Measurements from ENCODE around the gene DCAF8L2.
"Not testable (repeated sequence)": the region's sequence is repeated elsewhere in the genome, so short reads cannot be mapped to it uniquely, and the experiment has no call there.

Gene DCAF8L2

DNA sequence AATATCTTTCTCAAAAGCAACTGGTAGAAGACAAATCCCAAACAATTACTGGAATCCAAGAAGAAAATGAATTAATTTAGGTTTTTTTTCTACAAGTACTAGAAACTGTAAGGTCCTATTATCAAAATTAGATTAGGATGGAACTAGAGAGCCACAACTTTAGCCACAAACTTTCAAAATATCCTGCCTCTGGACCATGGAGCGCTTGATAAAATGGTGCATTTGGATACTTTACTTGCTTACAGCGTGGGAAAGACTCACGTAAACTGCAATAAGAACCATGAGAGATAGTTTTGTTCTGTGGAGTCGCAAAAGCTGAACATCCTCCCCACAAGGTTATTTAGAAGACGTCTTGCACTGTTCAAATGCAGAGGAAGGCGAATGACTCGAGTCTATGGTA, at the start of gene DCAF8L2:
Gene DCAF8L2 (plus strand): TSS at position 301 of the 400 bp plus-strand sequence. CDS start 156,552 bp downstream, outside the sequence.
- no peak within 1 kb of the TSS for H3K27ac ChIP-seq
- no peak for DNase-seq (ENCODE audit: low read depth, low spot score)

DNA sequence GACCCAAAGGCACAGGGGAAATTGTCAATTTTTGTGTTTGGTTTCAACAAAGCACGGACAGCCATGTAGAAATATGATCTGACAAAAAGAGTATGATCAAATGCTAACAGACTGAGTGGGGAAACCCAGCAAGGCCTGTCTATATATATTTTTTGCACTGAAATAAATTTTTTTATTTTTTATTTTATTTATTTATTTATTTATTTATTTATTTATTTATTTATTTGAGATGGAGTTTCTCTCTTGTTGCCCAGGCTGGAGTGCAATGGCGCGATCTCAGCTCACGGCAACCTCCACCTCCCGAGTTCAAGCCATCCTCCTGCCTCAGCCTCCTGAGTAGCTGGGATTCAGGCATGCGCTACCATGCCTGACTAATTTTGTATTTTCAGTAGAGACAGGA, 49.0 kb upstream of the DCAF8L2 start:
- H3K27ac ChIP-seq, result not testable (repeated sequence)

DNA sequence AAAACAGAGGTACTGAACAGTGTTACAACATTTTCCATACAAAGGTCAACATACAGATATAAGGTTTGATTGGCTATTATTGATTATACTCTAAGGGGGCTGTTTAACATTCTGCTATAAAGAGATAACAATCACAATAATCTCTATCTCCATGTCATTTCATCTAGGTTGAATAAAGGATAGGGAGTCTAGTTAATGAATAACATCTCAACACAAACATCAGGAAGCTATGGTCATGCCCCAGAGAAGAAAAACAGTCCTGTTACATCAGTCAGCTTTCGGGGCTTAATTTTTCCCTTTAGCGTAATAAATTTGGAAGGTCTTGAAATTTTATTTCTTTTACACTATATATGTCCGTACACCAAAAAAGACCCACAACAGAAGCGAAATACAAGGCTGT, 41.5 kb upstream of the DCAF8L2 start:
- H3K27ac ChIP-seq, result no peak overlapping the region
- no peak for DNase-seq (ENCODE audit: low read depth, low spot score)

More for the DNA sequence above, 49.0 kb upstream of the DCAF8L2 start:
- DNase-seq (ENCODE audit: low read depth, low spot score), result not testable (repeated sequence)

DNA sequence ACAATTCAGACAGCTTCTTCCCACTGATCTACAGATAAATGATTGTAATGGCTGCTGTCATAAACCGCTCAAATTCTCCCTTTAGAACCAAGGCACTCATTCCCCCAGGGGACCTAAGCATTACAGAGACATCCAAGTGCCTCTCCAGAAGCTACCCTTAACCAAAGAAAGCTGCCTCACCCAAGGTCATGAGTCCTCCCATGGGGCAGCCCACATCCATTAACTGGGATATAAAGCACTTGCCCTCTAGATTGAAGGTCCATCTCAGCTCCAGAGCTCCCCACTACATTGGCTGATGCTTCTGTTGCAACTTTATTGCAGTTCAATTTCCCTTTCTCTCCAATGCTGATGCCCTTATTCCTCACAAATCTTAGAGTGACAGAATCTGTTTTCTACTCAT, 40.5 kb upstream of the DCAF8L2 start:
- no peak for DNase-seq (ENCODE audit: low read depth, low spot score)
- H3K27ac ChIP-seq, result no peak overlapping the region

DNA sequence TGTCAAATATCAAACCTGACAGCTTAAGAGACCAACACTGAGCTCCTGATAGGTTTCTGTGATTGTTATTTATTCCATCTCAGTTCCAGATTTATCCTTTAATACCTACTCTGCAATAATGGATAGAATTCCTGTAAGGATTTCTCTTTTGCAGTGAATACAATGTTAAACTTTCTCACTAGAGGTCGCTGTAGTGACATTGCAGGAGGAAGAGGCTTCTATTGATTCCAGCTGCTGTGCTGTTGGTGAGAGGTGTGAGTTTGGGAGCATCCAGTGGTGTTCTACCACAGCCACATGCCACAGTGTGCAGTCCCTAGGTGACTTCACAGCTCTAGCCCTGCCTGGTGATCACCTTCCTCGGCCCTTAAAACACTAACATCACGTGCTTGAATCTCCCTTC, 34.6 kb upstream of the DCAF8L2 start:
- no peak for DNase-seq (ENCODE audit: low read depth, low spot score)
- H3K27ac ChIP-seq, result no peak overlapping the region

DNA sequence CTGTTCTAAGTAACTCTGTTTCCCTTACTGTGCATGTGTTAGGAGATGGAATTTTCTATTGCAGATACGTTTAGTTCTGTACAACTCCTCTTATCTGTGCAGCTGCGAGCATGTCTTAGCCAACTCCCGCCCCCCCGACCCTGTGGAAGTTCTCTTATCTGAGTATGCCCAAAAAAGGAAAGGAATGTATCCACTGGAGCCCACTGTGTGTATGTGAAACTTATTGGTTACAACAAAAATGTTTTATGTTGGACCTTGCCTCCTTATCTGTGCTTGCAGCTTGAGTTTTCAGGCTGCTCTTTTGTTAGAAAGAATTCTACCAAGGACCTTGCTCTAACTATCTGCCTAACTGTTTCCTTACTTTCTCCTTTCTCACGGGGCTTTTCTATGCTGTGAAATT, 24.2 kb upstream of the DCAF8L2 start:
- DNase-seq (ENCODE audit: low read depth, low spot score), result no peak
- no peak overlapping the region for H3K27ac ChIP-seq

DNA sequence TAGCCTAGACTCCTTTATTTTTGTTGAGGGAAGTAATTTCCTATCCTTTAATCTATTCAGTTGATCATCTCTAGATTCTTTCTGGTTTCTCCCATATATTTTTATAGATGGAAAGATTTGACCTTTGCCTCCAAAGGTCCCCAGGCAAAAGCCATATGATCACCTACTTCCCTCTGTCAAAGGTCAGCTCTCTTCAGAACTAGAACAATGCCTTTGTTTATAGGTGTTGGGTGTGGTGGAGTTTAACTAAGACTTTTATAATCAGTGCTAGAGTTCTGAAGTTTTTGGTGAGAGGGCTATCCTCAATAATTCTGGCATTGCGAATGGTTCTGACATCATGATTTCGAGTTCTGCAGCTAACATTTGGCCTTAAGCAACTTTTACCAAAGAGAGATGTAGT, 19.0 kb upstream of the DCAF8L2 start:
- no peak overlapping the region for H3K27ac ChIP-seq

DNA sequence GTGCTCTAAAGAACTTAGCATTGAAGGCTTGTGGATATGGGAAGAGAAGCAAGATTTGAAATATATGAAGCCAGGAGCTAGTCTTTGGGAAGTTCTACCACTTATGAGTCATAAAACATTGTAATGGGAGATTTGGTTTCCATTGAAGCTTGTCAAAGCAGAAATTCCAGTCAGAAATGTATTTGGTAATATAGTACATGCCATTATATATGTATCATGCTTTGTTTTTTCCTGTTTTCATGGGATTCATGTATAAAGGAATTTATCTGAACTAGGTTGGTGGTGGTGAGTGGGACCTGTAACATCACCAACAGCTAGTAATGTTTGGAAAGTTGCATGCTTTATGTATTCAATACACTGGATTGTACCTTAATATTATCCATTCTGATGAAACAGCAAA, 14.6 kb upstream of the DCAF8L2 start:
- no peak for DNase-seq (ENCODE audit: low read depth, low spot score)
- H3K27ac ChIP-seq, result peak overlapping the region; percentile 45

More for the DNA sequence above, 19.0 kb upstream of the DCAF8L2 start:
- DNase-seq (ENCODE audit: low read depth, low spot score), result no peak

DNA sequence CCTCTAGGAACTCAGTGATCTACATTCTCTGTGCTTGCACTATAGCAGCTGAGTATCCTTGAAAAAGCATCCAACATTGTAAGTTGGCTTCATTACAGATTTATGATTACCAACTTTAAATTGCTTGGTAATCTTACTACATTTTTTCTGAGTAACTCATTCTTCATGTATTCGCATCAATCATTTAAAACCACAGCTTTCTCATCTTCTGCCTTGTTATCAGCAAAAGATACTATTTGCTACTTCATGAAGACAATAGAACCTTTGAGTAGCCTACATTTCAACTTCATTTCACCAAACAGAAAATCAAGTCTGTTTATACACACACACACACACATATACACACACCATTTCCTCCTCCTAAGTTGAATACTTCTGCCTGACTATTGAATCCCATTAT, 6.2 kb upstream of the DCAF8L2 start:
- no peak for DNase-seq (ENCODE audit: low read depth, low spot score)

DNA sequence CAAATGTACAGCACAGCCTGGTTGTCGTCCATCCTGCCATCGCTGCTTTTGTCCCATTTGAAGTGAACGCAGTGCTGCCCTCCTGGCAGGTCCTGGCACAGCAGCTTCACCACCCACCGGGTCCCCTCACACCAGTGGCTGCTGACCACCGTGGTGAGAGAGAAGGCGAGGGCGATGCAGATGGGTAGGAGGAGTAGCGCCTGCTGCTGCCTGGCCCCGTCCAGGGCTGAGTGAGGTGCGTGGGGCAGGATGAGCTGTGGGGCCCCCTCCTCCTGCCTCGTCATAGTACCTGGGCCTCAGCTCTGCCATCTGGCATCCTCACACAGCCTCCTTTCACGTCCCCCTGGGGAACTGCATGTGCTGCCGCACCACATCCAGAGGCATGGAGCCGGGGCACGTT, 1.8 kb downstream of the DCAF8L2 start:
- H3K27ac ChIP-seq, result no peak overlapping the region
- no peak for DNase-seq (ENCODE audit: low read depth, low spot score)

More for the DNA sequence above, 6.2 kb upstream of the DCAF8L2 start:
- no peak overlapping the region for H3K27ac ChIP-seq

DNA sequence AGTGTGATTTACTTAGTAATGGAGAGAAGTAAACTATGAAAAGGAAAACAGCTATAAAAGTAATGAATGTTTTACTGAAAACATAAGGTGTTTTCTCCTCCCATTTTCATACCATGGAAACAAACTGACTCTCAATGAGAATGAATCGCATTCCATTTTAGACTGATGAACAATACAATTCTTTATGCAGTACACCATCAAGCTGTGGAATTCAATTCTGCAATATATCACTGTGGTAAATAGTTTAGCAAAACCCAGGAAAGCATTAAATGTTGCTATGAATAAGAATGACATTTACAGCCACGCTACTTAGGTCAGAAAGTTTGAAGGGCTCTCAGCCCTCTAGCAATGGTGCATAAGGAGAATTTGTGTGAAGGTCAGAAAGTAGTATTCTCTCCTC, 7.4 kb downstream of the DCAF8L2 start:
- H3K27ac ChIP-seq, result no peak overlapping the region
- no peak for DNase-seq (ENCODE audit: low read depth, low spot score)

DNA sequence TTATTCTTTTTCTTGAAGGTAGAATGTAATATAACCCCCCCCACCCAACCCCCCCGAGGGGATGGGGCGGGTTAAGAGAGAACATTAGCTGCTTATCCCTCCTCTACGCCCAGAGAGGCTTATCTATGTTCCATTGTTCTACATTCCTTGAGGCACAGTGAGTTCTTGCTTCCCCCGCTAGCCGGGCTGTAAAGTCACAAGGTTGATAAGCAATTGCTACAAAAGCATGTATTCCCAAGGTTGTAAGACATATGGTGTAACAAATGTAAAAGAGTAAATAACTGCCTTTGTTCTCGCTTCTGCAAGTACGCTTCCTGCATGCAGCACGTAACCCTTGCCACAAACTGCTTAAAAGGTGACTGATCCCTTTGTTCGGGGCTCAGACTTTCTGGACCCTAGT, 8.2 kb downstream of the DCAF8L2 start:
- DNase-seq (ENCODE audit: low read depth, low spot score), result no peak
- no peak overlapping the region for H3K27ac ChIP-seq

DNA sequence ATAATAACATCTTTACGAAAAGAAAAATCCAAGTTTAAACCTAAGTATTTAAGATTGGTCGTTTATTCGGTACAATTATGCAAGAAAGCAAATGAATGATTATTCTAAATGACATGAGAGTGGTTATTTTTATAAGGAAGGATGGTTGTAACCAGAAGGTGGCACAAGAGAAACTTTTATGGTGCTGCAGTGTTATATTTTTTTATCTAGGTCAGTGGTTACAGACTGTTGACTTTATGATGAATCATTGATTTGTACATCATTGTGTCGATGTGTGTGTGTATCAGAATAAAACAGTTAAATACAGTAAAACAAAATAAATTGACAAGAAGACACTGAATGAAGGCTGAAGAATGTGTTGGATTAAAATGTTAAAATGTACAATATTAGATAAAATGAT, 9.8 kb downstream of the DCAF8L2 start:
- DNase-seq (ENCODE audit: low read depth, low spot score), result no peak
- peak overlapping the region; percentile 35 for H3K27ac ChIP-seq

DNA sequence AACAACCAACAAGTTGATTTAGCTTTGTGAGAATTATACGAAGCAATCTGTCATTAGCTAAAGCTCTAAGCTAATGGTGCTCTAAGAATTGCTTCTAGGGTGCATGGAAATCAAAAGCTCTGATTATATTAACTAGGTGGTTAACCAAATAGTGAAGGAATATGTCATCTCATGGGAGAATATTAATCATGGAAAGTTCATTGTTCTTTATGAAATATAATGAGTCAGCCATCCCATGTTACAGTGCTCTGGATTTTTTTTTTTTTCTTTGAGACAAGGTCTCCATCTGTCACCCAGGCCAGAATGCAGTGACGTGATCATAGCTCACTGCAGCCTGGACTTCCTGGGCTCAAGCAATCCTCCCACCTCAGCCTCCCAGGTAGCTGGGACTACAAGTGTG, 10.5 kb downstream of the DCAF8L2 start:
- H3K27ac ChIP-seq, result peak overlapping the region; percentile 35
- no peak for DNase-seq (ENCODE audit: low read depth, low spot score)

DNA sequence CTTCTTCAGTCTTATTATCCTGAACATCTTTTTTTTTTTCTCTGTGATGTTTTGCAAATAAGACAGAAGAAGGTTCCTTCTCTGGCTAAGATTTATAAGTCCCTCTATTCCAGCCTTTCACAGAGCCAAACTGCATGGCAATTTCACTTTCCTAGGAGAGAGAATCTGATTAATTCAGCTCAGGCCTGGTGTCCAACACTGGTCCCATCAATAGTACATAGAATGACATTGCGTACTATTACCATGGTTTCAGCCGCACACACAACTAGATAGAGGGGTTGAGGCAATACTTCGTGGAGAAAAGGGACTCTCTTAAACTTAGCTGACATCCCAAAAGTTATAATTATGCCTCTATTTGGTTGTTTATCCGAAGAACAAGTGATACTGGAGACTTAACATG, 18.5 kb downstream of the DCAF8L2 start:
- no peak overlapping the region for H3K27ac ChIP-seq
- DNase-seq (ENCODE audit: low read depth, low spot score), result no peak

DNA sequence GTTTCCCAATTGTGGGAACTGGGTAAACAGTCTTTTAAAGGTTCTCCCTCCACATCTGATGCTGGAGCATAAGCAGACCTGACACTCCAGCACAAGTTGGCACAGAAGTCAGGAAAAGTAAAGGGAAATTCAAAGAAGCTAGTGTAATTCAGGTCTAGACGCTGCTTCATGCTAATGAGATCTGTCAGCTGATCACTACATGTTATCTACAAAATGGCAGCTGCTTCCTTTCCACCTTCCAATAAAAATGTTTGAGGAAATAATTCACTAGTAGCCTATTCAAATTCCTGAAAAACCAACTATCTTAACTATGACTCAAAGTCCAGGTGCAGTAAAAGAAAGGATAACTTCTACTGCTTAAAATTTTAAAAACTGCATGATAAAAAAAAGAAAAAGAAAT, 29.3 kb downstream of the DCAF8L2 start:
- H3K27ac ChIP-seq, result no peak overlapping the region
- no peak for DNase-seq (ENCODE audit: low read depth, low spot score)

DNA sequence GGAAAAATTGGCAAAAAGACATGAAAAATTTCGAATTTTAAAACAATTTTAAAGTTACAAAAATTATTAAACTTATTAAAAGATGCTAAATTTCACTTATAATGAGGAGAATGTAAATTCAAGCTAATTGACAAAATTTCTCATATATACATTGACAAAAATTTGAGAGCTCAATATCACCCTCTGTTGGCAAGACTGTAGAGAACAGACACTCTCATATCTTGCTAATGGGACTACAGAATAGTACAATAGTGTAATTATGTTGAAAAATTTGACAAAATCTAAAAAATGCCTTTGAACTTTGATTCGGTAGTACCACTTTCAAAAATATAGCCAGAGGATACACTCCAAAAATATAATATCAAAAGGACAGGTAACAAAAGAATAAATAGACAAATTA, 29.8 kb downstream of the DCAF8L2 start:
- DNase-seq (ENCODE audit: low read depth, low spot score), result no peak
- no peak overlapping the region for H3K27ac ChIP-seq

DNA sequence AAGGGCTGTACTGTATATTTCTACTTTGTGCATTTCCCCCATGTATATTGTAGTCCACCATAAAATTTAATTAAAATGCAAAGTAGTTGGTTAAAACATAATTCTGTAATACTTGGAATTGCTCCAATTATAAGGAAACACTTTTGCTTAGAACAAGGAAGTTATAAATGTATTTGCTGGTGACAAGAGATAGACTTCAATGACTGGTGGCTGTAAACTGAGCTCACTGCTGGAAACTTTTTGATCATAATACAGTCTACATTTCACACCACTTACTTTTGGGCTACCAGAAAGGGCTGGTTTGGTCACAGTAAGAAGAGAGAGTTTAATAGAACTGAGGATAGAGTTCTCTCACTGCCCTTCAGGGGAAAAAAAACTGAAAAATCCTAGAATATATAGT, 32.7 kb downstream of the DCAF8L2 start:
- no peak overlapping the region for H3K27ac ChIP-seq
- DNase-seq (ENCODE audit: low read depth, low spot score), result no peak

DNA sequence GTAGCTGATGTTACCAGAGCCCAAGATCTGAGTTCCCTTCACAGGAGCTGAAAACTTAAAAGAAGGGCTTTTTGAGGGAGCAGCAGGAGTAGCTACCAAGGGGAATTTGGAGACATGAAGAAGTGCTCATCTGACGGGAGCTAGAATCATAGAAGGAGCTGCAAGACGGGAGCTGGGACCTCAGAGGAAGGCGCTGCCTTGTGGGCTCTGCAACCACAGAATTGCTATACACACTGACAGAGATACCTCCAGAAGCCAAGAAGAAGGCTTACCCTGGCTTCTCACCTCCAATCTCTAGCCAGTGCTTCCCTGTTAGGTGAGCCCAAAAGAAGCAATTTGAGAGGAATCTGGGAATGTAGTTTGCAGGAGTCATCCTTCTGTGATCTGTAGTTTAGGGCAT, 35.9 kb downstream of the DCAF8L2 start:
- DNase-seq (ENCODE audit: low read depth, low spot score), result no peak
- H3K27ac ChIP-seq, result no peak overlapping the region

DNA sequence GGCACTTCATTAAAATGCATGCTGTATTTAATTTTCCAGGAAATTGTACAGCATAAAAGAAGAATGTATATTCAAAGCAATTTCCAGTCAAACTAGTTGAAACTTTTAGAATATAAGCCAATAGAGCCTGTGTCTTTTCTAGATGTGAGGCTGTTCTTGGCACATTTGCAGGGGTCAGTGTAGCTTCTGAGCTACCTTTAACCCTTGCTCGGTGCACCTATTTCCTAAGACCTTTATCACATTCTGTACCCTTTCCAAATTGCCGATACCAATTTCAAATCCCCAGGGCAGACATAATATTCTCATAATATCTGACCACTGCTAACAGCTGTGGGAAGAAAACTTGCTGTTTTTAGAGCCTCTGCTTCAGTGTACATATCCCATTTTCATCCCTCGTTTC, 43.2 kb downstream of the DCAF8L2 start:
- H3K27ac ChIP-seq, result no peak overlapping the region
- no peak for DNase-seq (ENCODE audit: low read depth, low spot score)

DNA sequence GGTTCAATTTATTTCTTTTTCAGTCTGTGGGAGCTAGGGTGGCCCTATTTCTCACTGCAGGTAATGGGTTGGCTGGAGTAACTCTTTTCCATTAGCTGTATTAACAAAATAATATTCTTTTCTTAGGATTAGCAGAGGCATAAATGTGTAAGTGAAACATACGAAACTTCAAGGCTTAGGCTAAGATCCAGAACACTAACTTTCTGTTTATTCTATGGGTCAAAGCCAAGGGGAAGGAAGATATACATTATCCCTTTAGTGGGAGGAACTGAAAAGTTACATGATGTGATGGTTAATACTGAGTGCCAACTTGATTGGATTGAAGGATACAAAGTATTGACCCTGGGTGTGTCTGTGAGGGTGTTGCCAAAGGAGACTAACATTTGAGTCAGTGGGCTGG, 66.4 kb downstream of the DCAF8L2 start:
- no peak overlapping the region for H3K27ac ChIP-seq
- no peak for DNase-seq (ENCODE audit: low read depth, low spot score)

DNA sequence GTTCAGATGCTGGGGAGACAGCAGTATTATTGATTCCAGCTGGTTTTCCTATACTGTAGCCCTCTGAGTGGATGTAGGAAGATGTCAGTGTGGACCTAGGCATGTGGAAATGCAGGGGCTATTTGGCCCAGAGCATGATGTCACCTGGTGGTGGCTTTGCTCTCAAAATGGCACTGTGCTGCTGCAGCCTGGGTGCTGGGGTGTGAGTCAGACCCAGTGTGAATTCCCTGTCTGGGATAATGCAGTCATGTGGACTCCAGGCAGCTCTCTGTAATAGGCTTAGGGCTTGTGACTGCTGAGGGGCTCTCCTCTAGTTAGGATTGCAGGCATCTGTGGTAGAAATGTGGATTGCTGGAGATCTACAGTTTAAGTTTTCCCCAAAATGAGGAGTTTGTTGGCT, 70.7 kb downstream of the DCAF8L2 start:
- no peak for DNase-seq (ENCODE audit: low read depth, low spot score)
- no peak overlapping the region for H3K27ac ChIP-seq

DNA sequence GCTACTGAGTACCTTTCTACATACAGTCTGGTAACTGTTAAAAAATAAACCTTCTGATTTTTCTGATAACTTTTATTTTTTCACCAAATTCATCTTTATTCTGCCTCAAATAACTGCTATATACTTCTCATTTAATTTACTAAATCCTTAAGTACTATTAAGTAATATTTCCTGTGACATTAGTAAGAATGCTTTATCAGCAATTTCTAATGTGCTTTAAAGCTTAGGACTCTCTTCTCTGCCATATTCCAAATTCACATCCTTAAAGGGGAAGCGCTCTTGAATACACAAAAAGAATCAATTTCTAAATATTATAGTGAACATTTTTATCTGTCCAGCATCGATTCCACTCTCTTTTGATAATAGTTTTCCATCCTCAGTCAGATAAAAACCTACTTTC, 81.1 kb downstream of the DCAF8L2 start:
- H3K27ac ChIP-seq, result no peak overlapping the region
- no peak for DNase-seq (ENCODE audit: low read depth, low spot score)

All from epithelial cell of prostate (primary cell).